Activated CD8-positive, alpha-beta T cell treated with anti-CD3 and anti-CD28 coated beads for 36 hours (primary cell): ENCODE data around the gene PLCL1. TPM values are rescaled to one million over a fixed set of nuclear protein-coding genes. Genes with fewer than 3 reads are reported as not detected.

ENCODE experiments used
- ATAC-seq: fragments of 200-7000 bp; cut with Tn5 transposase; one replicate; pipeline ENCODE4 v1.10.0; 2021; ENCODE audit warnings: mild to moderate bottlenecking, moderate library complexity
- CTCF ChIA-PET: fragments of 350-600 bp; sonication (Branson Sonifier 250); formaldehyde crosslinking; loops from one replicate; lab custom pipeline; 2021; ENCODE audit warnings: antibody characterized with exemption; lab: Charles Lee
- POLR2A ChIA-PET: fragments of 350-600 bp; sonication (Branson Sonifier 250); formaldehyde crosslinking; loops from one replicate; lab custom pipeline; 2021; ENCODE audit warnings: antibody characterized with exemption; lab: Charles Lee
- DNase-seq: peaks from one replicate; pipeline ENCODE4 v3.0.0-alpha.2; 2020
- H3K27ac Mint-ChIP-seq: one replicate; pipeline ENCODE4 v1.8.0; 2021; ENCODE audit warnings: mild to moderate bottlenecking, mixed read lengths
- H3K27me3 Mint-ChIP-seq: one replicate; pipeline ENCODE4 v1.8.0; 2021; ENCODE audit warnings: mixed read lengths
- H3K36me3 Mint-ChIP-seq: one replicate; pipeline ENCODE4 v1.8.0; 2021; ENCODE audit warnings: low read depth, mixed read lengths
- H3K4me1 Mint-ChIP-seq: one replicate; pipeline ENCODE4 v1.8.0; 2021; ENCODE audit warnings: low read depth, mixed read lengths
- H3K4me3 Mint-ChIP-seq: one replicate; pipeline ENCODE4 v1.8.0; 2021; ENCODE audit warnings: mild to moderate bottlenecking, moderate library complexity, mixed read lengths
- H3K9me3 Mint-ChIP-seq: one replicate; pipeline ENCODE4 v1.8.0; 2021; ENCODE audit warnings: mixed read lengths
- intact Hi-C: fragments of 100-400 bp; cut with micrococcal nuclease; formaldehyde crosslinking; loops from one replicate; pipeline ENCODE4 v1.10.0; 2022
- total RNA-seq, 2 experiments: library from RNA; stranded (reverse); gene quantifications; one replicate each; pipeline ENCODE4 v1.2.3, GENCODE V29; 2021
- TF ChIP-seq, protein P1 (sequence below): fragments of 200-600 bp; IDR thresholded peaks from one replicate; pipeline ENCODE4 v1.8.0; 2022; ENCODE audit warnings: antibody characterized with exemption, mild to moderate bottlenecking

Gene PLCL1
- total RNA-seq, 2 experiments from 2014 or later, result 0.68 to 0.69 TPM

DNA sequence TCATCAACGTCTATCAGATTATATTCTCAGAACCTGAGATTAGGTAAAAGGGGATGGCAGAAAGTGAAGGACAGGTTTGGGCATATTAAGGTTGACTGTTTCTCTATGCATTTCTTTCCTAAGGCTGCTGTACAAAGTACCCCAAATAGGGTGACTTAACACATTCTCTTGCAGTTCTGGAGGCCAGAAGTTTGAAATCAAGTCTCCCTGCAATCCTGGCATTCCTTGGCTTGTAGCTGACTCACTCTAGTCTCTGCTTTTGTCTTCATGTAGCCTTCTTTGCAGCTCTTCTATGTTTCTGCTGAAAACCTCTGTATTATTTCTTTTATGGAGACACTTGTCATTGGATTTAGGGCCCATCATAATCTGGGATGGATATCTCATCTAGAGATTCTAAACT lies 364.3 kb downstream of the PLCL1 start:
- H3K27me3 Mint-ChIP-seq, result no peaks in the 10 kb centered on the region
- intact Hi-C loops, result no loop called here
- no peak overlapping the region for H3K4me3 Mint-ChIP-seq
- H3K36me3 Mint-ChIP-seq, result no peaks in the 10 kb centered on the region
- no peaks in the 10 kb centered on the region for H3K9me3 Mint-ChIP-seq
- H3K27ac Mint-ChIP-seq, result no peak overlapping the region
- ATAC-seq (no peak), DNase-seq (no peak)
- TF ChIP-seq, protein P1, sequence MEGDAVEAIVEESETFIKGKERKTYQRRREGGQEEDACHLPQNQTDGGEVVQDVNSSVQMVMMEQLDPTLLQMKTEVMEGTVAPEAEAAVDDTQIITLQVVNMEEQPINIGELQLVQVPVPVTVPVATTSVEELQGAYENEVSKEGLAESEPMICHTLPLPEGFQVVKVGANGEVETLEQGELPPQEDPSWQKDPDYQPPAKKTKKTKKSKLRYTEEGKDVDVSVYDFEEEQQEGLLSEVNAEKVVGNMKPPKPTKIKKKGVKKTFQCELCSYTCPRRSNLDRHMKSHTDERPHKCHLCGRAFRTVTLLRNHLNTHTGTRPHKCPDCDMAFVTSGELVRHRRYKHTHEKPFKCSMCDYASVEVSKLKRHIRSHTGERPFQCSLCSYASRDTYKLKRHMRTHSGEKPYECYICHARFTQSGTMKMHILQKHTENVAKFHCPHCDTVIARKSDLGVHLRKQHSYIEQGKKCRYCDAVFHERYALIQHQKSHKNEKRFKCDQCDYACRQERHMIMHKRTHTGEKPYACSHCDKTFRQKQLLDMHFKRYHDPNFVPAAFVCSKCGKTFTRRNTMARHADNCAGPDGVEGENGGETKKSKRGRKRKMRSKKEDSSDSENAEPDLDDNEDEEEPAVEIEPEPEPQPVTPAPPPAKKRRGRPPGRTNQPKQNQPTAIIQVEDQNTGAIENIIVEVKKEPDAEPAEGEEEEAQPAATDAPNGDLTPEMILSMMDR, result no peak
- ChIA-PET CTCF (interaction anchor here (1.1 kb wide), 1 partner anchor 128 kb away, joined by 3 read pairs; no protein-coding TSS in a partner anchor), POLR2A (no interaction called here)
- no peaks in the 10 kb centered on the region for H3K4me1 Mint-ChIP-seq

DNA sequence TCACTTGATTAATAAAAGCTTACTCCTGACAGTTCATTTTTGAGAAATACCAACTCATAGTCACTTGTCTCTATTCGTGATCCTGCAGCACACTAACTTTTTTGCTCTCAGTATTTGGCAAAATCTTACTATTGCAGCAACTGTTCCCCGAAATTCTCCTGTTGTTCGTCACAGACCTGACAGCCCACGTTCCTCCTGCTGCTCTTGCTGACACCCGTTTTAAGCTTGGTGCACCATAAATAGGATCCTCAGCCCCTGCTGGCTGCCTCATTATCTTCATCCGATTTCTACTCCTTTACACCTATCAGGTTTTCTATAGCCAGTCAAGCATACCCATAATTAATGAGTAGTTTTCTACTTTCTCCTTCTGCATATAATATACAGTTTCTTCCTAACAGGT lies 368.8 kb downstream of the PLCL1 start:
- intact Hi-C loops, result no loop called here
- H3K4me3 Mint-ChIP-seq, result no peak overlapping the region
- ATAC-seq, result no peak
- TF ChIP-seq, protein P1, result no peak
- no peaks in the 10 kb centered on the region for H3K27me3 Mint-ChIP-seq
- H3K4me1 Mint-ChIP-seq, result no peaks in the 10 kb centered on the region
- POLR2A ChIA-PET, result no interaction called here
- no peak for DNase-seq
- H3K36me3 Mint-ChIP-seq, result no peaks in the 10 kb centered on the region
- CTCF ChIA-PET, result interaction anchor here (1.0 to 1.4 kb wide), 3 partner anchors 10 to 18 kb away, joined by 3 read pairs; no protein-coding TSS in a partner anchor
- H3K27ac Mint-ChIP-seq, result no peak overlapping the region
- H3K9me3 Mint-ChIP-seq, result peaks cover 2% of the 10 kb centered on the region

DNA sequence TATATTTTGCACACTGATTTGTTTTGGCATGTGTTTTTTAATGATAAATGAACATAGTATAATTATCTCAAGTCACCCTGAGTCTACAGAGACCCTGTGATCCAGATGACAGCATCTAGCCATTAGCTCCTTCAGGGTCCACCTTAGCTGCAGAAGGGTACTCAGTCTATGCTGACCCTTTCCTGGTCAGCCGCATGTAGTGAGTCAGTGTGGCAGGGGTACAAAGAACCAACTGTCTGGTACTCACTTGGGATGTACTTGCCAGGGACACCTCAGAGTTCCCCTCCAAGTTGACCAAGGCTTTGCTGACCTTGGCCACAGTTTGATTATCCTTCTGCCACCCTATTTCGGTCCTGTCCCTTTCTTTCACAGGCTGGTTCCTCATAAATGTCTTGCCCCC lies 369.5 kb downstream of the PLCL1 start:
- ChIA-PET POLR2A (no interaction called here), CTCF (interaction anchor here (1.4 kb wide), 1 partner anchor 12 kb away, joined by 3 read pairs; no protein-coding TSS in a partner anchor)
- Mint-ChIP-seq H3K4me3 (no peak overlapping the region), H3K27me3 (no peaks in the 10 kb centered on the region), H3K36me3 (no peaks in the 10 kb centered on the region), H3K27ac (no peak overlapping the region), H3K4me1 (no peaks in the 10 kb centered on the region), H3K9me3 (peaks cover 6% of the 10 kb centered on the region)
- DNase-seq (no peak), ATAC-seq (no peak)
- TF ChIP-seq, protein P1, result no peak
- intact Hi-C loops, result no loop called here

DNA sequence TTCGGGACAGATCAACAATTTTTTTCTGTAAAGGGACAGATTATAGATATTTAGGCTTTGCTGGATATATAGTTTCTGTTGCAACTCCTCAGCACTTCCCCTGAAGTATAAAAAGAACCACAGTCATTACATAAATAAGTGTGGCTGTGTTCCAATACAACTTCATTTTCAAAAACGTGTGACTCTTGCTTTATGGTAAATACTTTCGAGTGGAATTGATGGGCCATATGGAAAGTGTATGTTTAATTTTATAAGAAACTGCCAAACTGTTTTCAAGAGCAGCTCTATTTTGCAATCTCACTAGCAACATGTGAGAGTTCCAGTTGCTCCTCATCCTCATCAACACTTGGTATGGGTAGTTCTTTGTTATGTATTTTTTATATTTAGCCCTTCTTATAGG lies 370.9 kb downstream of the PLCL1 start:
- no peaks in the 10 kb centered on the region for H3K27me3 Mint-ChIP-seq
- H3K36me3 Mint-ChIP-seq, result no peaks in the 10 kb centered on the region
- TF ChIP-seq, protein P1, result no peak
- CTCF ChIA-PET, result no interaction called here
- no peak overlapping the region for H3K4me3 Mint-ChIP-seq
- ATAC-seq, result no peak
- H3K27ac Mint-ChIP-seq, result no peak overlapping the region
- intact Hi-C loops, result no loop called here
- no peaks in the 10 kb centered on the region for H3K4me1 Mint-ChIP-seq
- POLR2A ChIA-PET, result no interaction called here
- peaks cover 9% of the 10 kb centered on the region for H3K9me3 Mint-ChIP-seq
- DNase-seq, result no peak

DNA sequence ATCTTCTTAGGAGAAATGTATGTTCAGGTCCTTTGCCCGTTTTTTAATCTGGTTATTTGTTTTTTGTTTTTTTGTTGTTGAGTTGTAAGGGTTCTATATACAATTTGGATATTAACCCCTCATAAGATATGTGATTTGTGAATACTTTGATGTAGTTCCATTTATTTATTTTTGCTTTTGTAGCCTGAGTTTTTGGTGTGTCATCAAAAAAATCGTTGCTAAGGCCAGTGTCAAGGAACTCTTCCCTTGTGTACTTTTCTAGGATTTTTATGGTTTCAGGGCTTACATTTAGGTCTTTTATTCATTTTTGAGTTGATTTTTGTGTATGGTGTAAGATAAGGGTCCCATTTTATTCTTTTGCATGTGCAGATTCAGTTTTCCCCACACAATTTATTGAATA lies 372.6 kb downstream of the PLCL1 start:
- H3K4me3 Mint-ChIP-seq, result no peak overlapping the region
- no peaks in the 10 kb centered on the region for H3K27me3 Mint-ChIP-seq

More for the DNA sequence above, 372.6 kb downstream of the PLCL1 start:
- Mint-ChIP-seq H3K4me1 (no peaks in the 10 kb centered on the region), H3K27ac (no peak overlapping the region), H3K36me3 (no peaks in the 10 kb centered on the region), H3K9me3 (peaks cover 9% of the 10 kb centered on the region)
- ChIA-PET CTCF (no interaction called here), POLR2A (interaction anchor here (1.4 kb wide), 1 partner anchor 10 kb away, joined by 4 read pairs; no protein-coding TSS in a partner anchor)
- intact Hi-C loops, result no loop called here
- ATAC-seq (no peak), DNase-seq (no peak)
- TF ChIP-seq, protein P1, result no peak
